ENCODE data around the gene ZNRF3.
"Not testable (repeated sequence)": the region's sequence is repeated elsewhere in the genome, so short reads cannot be mapped to it uniquely, and the experiment has no call there.

The ZNRF3 gene

GRCh38 chr22:29081517-29082236 is 198.3 kb downstream of the ZNRF3 start:
- H3K9me3 Mint-ChIP-seq, result no peaks in the 10 kb centered on the region
- H3K4me3 Mint-ChIP-seq, result no peak overlapping the region
- H3K36me3 Mint-ChIP-seq, result no peaks in the 10 kb centered on the region
- peaks cover 38% of the 10 kb centered on the region for H3K27me3 Mint-ChIP-seq
- no peak for ATAC-seq
- H3K4me1 Mint-ChIP-seq, result no peaks in the 10 kb centered on the region
- no peak overlapping the region for H3K27ac Mint-ChIP-seq

DNA sequence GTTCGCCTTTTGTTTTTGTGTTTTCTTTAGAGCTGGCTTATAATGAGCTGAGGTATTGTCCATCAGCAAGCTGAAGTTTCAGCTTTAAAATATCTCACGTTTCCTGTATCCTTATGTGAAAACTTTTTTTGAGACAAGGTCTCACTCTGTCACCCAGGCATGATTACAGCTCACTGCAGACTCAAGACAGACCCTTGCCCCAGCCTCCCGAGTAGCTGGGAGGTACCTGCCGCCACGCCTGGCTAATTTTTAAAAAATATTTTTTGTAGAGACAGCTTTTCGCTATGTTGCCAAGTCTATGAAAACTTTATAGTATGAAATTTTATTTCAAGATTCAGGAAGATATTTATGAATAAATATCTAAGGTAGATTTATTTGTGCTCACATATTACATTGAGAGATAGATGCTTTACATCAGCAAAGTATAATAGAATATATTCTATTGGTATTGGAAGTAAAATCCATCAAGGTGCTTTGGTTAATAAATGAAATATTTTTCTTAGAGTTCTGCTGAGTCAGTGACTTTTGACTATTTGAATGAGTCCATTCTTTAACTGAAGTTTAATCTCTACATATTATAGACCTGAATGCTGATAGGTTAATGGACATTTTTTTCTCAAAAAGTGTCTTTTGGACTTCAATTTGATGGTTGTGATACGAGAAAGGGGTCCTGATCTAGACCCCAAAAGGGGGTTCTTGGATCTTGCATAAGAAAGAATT is 199.6 kb downstream of the ZNRF3 start:
- no peak for ATAC-seq
- H3K4me1 Mint-ChIP-seq, result no peaks in the 10 kb centered on the region
- no peaks in the 10 kb centered on the region for H3K9me3 Mint-ChIP-seq
- no peak overlapping the region for H3K27ac Mint-ChIP-seq
- no peaks in the 10 kb centered on the region for H3K36me3 Mint-ChIP-seq
- H3K4me3 Mint-ChIP-seq, result no peak overlapping the region
- peaks cover 34% of the 10 kb centered on the region for H3K27me3 Mint-ChIP-seq

DNA sequence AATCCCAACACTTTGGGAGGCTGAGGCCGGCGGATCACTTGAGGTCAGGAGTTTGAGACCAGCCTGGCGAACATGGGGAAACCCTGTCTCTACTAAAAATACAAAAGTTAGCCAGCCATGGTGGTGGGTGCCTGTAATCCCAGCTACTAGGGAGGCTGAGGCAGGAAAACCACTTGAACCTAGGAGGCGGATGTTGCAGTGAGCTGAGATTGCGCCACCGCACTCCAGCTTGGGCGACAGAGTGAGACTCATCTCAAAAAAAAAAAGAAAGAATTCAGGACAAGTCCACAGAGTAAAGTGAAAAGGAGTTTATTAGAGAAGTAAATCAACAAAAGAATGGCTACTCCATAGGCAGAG is 200.2 kb downstream of the ZNRF3 start:
- H3K4me3 Mint-ChIP-seq, ATAC-seq, H3K27ac Mint-ChIP-seq, H3K4me1 Mint-ChIP-seq, H3K36me3 Mint-ChIP-seq, H3K9me3 Mint-ChIP-seq: not testable (repeated sequence)
- H3K27me3 Mint-ChIP-seq, result peaks cover 28% of the 10 kb centered on the region

GRCh38 chr22:29083933-29084591 is 200.7 kb downstream of the ZNRF3 start:
- Mint-ChIP-seq H3K9me3 (no peaks in the 10 kb centered on the region), H3K4me3 (no peak overlapping the region), H3K4me1 (no peaks in the 10 kb centered on the region), H3K27ac (no peak overlapping the region), H3K27me3 (peaks cover 28% of the 10 kb centered on the region), H3K36me3 (no peaks in the 10 kb centered on the region)
- no peak for ATAC-seq

DNA sequence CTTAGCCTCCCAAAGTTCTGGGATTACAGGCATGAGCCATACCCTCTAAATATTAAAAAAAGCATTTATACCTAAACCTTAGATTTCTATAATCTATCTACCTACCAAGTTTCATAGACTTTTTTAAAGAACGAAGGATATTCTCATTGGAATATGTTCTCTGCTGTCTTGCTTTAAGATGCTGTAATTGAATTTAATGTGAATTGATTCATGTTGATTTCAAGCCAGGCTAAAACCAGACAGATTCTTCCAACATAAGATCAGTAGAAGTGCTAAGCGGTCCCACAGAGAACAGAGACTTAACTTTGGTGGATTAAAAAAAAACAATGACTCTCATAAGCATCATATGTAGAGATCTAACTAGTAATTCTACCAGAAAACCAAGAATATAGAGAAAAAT is 203.6 kb downstream of the ZNRF3 start:
- Mint-ChIP-seq H3K4me1 (no peaks in the 10 kb centered on the region), H3K9me3 (no peaks in the 10 kb centered on the region), H3K27me3 (peaks cover 33% of the 10 kb centered on the region), H3K27ac (no peak overlapping the region), H3K36me3 (no peaks in the 10 kb centered on the region), H3K4me3 (no peak overlapping the region)
- ATAC-seq, result no peak

DNA sequence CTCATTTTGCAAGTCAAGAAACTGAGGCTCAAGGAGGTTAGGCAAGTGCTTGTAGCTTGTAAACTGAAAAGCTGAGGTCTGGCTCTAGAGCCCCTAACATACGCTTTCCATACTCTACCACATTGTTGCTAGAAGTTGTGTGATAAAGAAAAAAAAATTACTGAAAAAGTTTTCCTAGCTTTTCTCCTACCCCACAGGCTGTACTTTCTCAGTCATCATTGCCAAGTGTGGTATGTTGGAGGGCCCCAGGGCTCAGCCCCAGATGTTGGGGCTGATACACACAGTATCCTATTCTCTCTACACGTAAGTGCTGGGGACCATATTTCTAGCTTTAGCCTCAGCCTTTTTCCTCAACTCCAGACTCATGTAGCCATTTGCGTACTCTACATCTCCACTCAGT is 205.4 kb downstream of the ZNRF3 start:
- no peak overlapping the region for H3K4me3 Mint-ChIP-seq
- peaks cover 30% of the 10 kb centered on the region for H3K27me3 Mint-ChIP-seq
- ATAC-seq, result no peak
- H3K27ac Mint-ChIP-seq, result no peak overlapping the region
- no peaks in the 10 kb centered on the region for H3K9me3 Mint-ChIP-seq
- H3K4me1 Mint-ChIP-seq, result no peaks in the 10 kb centered on the region
- H3K36me3 Mint-ChIP-seq, result no peaks in the 10 kb centered on the region

DNA sequence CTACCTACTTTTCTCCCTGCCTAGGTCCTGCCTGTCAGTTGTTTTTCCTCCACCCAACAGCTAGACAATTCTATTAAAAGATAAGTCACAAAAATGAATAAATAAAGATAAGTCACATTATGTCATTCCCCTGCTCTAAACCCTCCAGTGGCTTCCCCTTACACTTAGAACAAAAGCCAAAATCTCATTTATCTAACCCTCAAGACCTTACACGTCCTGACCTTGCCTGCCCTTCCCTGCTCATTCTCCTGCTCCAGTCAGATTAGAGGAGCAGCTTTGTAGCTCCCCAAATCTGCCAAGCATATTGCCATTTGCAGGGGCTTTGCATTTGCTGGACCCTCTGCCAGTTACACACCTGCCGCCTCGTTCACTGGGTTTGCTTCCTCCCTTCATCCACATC is 206.1 kb downstream of the ZNRF3 start:
- Mint-ChIP-seq H3K4me3 (no peak overlapping the region), H3K27ac (no peak overlapping the region), H3K4me1 (no peaks in the 10 kb centered on the region), H3K9me3 (no peaks in the 10 kb centered on the region), H3K36me3 (no peaks in the 10 kb centered on the region), H3K27me3 (peaks cover 28% of the 10 kb centered on the region)
- ATAC-seq, result no peak

- H3K9me3 Mint-ChIP-seq, result no peaks in the 10 kb centered on the region
- no peaks in the 10 kb centered on the region for H3K4me1 Mint-ChIP-seq
- no peak overlapping the region for H3K4me3 Mint-ChIP-seq
- no peak overlapping the region for H3K27ac Mint-ChIP-seq
- peaks cover 28% of the 10 kb centered on the region for H3K27me3 Mint-ChIP-seq
- no peak for ATAC-seq
- H3K36me3 Mint-ChIP-seq, result no peaks in the 10 kb centered on the region
Measured at GRCh38 chr22:29090039-29090438, 206.7 kb downstream of the ZNRF3 start.

DNA sequence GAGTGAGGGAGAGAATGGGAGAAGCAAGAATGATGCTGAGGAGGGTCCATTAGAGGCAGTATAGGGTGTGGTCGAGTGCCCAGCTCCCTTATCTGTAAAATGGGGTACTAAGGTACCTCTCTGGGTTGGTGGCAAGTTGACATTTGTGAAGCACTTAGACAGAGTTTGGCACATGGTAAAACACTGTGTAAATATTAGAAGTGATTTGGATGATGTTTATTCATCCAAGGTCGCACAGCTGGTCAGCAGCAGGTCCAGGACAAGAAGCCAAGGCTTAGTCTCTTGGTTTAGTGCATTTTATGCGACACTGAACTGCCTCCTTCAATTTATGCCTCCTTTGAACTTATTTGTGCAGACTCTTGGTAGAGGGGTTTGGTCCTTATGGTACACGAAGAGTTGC is 208.9 kb downstream of the ZNRF3 start:
- H3K9me3 Mint-ChIP-seq, result no peaks in the 10 kb centered on the region
- H3K27ac Mint-ChIP-seq, result no peak overlapping the region
- ATAC-seq, result no peak
- no peak overlapping the region for H3K4me3 Mint-ChIP-seq
- no peaks in the 10 kb centered on the region for H3K4me1 Mint-ChIP-seq
- H3K27me3 Mint-ChIP-seq, result peaks cover 28% of the 10 kb centered on the region
- no peaks in the 10 kb centered on the region for H3K36me3 Mint-ChIP-seq

GRCh38 chr22:29093030-29093429 is 209.7 kb downstream of the ZNRF3 start:
- H3K4me1 Mint-ChIP-seq, result no peaks in the 10 kb centered on the region
- H3K27ac Mint-ChIP-seq, result no peak overlapping the region
- H3K27me3 Mint-ChIP-seq, result peaks cover 28% of the 10 kb centered on the region
- no peaks in the 10 kb centered on the region for H3K9me3 Mint-ChIP-seq
- no peak for ATAC-seq
- H3K4me3 Mint-ChIP-seq, result no peak overlapping the region
- H3K36me3 Mint-ChIP-seq, result no peaks in the 10 kb centered on the region

DNA sequence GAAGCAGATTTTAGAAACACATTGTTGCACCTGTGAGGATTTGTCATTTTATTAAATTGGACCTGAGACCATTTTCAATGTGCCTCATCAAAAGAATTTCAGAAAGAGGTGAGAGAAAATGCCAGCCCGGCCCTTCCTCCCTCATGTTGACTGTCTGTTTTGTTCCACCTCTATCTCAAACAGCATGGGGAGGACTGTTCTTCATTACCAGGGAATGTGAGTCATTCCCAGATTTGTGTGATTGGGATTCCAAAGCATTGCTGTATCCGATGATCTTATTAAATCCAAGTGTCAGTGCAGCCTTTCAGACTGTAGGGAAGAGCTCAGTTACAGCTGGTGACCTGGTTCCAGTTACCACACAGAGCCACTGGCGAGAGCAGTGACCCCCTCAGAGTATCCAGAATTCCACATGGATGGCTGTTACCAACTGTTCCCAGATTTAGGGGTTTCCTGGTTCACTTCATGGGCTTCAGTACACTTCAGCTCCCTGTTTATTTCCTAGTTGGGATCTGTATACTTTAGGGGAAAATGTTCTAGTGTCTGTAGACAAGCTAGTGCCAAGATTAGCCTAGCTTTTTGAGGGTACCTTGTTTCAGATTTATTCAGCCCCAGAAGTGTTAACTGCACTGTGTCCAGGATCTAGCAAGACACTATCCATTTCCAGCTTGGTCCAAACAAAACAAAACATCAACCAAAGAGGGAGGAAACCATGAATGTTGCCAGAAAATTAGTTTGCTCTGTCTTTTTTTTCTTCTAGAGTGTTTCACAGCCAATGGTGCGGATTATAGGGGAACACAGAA is 210.3 kb downstream of the ZNRF3 start:
- Mint-ChIP-seq H3K4me3 (no peak overlapping the region), H3K4me1 (no peaks in the 10 kb centered on the region), H3K9me3 (no peaks in the 10 kb centered on the region), H3K27ac (no peak overlapping the region), H3K27me3 (peaks cover 32% of the 10 kb centered on the region), H3K36me3 (no peaks in the 10 kb centered on the region)
- ATAC-seq, result no peak

GRCh38 chr22:29095459-29095858 is 212.1 kb downstream of the ZNRF3 start:
- no peaks in the 10 kb centered on the region for H3K36me3 Mint-ChIP-seq
- H3K27me3 Mint-ChIP-seq, result peaks cover 30% of the 10 kb centered on the region
- no peak overlapping the region for H3K27ac Mint-ChIP-seq
- no peaks in the 10 kb centered on the region for H3K9me3 Mint-ChIP-seq
- H3K4me3 Mint-ChIP-seq, result no peak overlapping the region
- no peaks in the 10 kb centered on the region for H3K4me1 Mint-ChIP-seq
- ATAC-seq, result no peak

- Mint-ChIP-seq H3K27ac (no peak overlapping the region), H3K27me3 (peaks cover 22% of the 10 kb centered on the region), H3K4me3 (no peak overlapping the region), H3K36me3 (no peaks in the 10 kb centered on the region), H3K9me3 (no peaks in the 10 kb centered on the region), H3K4me1 (no peaks in the 10 kb centered on the region)
- no peak for ATAC-seq
Measured at GRCh38 chr22:29096736-29097669, 213.6 kb downstream of the ZNRF3 start.

DNA sequence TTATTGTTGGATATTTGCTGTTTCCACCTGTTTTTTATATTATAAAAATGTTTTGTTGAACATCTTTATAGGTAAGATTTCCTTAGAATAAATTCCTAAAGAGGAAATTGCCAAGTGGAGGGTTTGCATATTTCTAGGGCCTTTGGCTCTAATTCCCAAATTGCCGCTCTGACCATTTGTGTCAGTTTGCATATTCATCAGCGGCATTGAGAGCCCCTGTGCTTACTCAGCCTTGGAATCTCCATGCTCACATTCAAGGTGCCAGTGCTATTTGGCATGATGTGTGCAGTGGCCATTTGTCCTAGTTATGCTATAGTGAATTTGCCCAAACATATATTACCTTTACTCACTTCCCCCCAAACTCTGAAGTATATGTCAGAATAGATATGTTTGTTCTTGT is 214.9 kb downstream of the ZNRF3 start:
- Mint-ChIP-seq H3K9me3 (no peaks in the 10 kb centered on the region), H3K27me3 (peaks cover 18% of the 10 kb centered on the region), H3K4me1 (no peaks in the 10 kb centered on the region), H3K4me3 (no peak overlapping the region), H3K36me3 (no peaks in the 10 kb centered on the region), H3K27ac (no peak overlapping the region)
- no peak for ATAC-seq

Measured in stimulated activated memory B cell treated with anti-CD40 and anti-IgM and Interleukin-4, amounts not matched to agents 10 μg/mL and 1 μg/mL and 100 μg/mL, for 72 hours (primary cell).